Skin of body (tissue), 2 donors: ENCODE results near the gene MYH14. TPM values are rescaled to one million over a fixed set of nuclear protein-coding genes. Genes with fewer than 3 reads are reported as not detected.

Experiments used
- DNase-seq: peaks from one replicate; lab custom pipeline; 2025; lab: John Stamatoyannopoulos, UW
- total RNA-seq: library from RNA; depleted of rRNA; stranded (reverse); fragments of >200 nt; gene quantifications from one replicate; pipeline ENCODE4 v1.2.3, GENCODE V29; 2014

The MYH14 gene
- total RNA-seq, 1 donor from 2014 or later = 38.4 TPM

- DNase-seq = no peak
These were observed 83.9 kb downstream of the MYH14 start for GRCh38 chr19:50287331-50287730.

GRCh38 chr19:50288954-50289353 lies 85.5 kb downstream of the MYH14 start:
- no peak for DNase-seq

GRCh38 chr19:50290011-50290410 lies 86.6 kb downstream of the MYH14 start:
- no peak for DNase-seq

GRCh38 chr19:50290775-50291174 lies 87.4 kb downstream of the MYH14 start:
- no peak for DNase-seq

- DNase-seq = no peak
These were observed 88.9 kb downstream of the MYH14 start for GRCh38 chr19:50292216-50292827.

DNA sequence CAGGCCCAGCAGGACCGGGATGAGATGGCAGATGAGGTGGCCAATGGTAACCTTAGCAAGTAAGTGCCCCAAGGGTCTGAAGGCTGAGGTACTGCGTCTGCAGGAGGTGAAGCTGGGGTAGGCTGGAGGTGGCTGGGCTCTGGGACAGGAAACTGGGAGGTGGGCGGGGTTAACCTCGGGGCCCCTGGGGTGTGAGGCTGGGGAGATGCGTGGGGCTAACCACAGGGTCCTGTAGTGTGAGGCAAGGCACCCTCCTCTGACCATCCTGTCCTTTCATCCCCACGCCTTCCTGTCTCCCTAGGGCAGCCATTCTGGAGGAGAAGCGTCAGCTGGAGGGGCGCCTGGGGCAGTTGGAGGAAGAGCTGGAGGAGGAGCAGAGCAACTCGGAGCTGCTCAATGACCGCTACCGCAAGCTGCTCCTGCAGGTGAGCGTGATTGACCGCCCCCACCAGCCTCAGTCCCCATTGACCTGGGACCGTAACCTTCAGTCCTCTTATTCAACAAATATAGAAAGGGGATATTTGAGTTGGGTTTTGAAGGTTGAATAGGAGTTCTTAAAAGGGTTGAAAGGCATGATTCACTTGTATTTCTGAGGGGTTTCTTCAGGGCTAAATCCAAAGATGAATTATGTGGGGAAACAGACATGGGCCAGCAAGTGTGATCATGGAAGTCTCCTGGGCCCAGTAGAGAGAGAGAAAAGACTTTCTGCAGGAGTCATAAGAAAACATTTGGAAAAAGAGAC lies 90.0 kb downstream of the MYH14 start:
- no peak for DNase-seq

GRCh38 chr19:50300051-50300450 lies 96.6 kb downstream of the MYH14 start:
- no peak for DNase-seq

GRCh38 chr19:50300814-50301606 lies 97.6 kb downstream of the MYH14 start:
- no peak for DNase-seq

DNA sequence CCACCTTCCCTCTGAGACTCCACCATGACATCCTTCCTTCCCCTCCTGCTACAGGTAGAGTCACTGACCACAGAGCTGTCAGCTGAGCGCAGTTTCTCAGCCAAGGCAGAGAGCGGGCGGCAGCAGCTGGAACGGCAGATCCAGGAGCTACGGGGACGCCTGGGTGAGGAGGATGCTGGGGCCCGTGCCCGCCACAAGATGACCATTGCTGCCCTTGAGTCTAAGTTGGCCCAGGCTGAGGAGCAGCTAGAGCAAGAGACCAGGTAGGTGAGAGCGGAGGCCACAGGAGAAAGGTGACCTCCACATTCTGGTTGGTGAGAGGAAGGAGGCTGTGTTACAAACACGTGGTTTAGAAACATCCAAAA lies 98.2 kb downstream of the MYH14 start:
- DNase-seq = no peak

- DNase-seq = no peak
These were observed 100.1 kb downstream of the MYH14 start for GRCh38 chr19:50303558-50303957.

- no peak for DNase-seq
These were observed 105.6 kb downstream of the MYH14 start for GRCh38 chr19:50308991-50309390.

GRCh38 chr19:50309396-50310125 lies 106.1 kb downstream of the MYH14 start:
- no peak for DNase-seq

DNA sequence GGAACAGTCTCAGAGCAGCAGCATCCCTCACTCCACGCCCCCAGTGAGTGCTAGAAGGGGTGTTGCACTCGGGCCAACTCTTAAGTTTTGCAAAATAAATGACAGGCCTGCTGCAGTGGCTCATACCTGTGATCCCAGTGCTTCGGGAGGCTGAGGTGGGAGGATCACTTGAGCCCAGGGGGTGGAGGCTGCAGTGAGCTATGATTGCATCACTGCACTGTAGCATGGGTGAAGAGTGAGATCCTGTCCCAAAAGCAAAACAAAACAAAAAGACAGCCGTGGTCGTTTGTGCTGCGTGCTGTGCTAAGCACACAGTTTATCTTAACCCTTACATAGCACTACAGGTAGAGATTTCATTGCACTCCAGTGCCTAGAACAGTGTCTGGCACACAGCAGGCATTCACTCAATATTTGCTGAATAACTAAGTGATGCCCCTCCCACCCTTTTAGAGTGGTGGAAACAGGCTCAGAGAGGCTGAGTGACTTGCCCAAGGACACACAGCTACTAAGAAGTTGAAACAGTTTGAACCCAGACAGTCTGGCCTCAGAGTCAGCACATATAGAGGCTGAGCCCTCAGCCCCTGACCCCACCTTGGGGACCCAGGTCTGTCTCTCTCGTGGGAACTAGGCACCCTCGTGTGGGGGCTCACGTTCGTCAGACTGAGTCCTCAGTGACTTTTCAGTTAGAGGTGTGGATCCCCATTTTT lies 107.5 kb downstream of the MYH14 start:
- no peak for DNase-seq

DNA sequence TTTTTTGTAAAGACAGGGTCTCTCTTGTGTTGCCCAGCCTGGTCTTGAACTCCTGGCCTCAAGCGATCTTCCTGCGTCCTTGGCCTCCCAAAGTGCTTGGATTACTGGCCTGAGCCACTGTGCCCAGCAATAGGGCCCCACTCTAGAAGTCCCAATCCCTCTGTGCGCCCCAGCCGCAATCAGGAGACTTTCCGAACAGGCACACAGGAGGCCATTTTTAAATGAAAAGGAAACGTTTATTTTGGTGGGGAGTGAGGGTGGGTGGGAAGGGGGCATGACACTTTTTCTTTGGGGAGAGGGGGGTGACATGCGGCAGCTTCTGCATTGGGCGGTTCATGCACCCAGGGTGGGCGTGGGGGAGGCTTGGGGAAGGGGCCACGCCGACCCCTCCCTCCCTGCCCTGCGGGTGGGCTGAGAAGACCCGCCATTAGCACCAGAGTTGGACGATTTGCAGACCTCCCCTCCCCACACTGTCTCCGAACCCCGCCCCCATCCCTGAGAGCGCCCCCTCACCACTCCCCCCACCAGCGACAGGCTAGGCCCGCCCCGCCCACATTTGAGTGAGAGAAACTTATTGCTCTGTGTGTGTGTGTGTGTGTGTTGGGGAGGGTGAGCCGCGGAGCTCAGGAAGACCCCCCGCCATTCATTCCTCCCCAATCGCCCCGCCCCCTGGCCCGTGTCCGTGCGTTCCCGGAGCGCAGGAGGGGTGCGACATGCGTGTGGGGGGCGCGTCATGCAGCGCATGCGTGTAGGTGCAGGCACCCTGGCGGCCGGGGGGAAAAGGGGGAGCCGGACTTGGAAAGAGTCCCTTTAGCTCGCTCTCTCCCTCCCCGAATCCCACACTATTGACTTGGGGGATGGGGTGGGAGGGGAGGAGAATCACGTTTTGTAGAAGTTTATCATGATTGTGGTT lies 108.6 kb downstream of the MYH14 start:
- DNase-seq = no peak

DNA sequence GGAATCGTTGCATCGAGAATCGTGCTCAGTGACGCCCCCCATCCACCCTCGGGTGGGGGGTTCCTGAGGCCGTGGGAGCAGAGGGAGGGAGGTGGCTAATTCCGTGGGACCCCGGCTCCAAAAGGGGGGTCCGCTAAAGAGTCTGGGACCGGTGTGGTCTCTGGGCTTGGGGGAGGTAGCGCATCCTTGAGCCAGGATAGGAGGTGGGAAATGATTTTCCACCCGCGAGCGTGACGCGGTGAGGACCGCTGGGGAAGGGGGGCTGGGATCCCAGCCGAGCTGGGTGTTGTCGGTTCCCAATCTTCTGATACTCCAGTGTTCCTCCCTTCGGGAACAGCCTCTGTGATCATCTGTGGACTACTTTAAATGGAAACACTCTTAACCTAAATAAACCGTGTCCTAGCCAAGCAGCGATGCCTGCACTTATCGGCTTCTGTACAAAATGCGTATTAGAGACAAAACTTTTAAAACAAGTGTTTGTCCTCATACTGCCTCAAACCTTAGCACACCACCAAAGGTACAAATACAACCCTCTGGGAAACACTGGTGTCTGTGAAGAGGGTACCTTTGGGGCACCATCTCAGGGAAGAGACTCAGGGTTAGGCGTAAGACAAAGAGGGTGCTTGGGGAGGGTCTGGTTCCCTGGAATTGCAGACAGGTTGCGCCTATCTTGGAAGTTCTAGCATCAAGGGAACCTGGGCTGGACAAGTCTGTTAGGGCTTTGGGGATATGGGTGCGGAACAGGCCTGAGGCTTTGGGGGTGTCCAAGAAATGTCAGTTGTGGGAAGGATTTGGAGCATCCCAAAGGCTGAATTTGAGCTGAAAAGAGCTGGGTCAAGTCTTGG lies 109.8 kb downstream of the MYH14 start:
- DNase-seq = no peak

GRCh38 chr19:50313812-50314536 lies 110.6 kb downstream of the MYH14 start:
- DNase-seq = no peak

GRCh38 chr19:50314724-50315708 lies 111.6 kb downstream of the MYH14 start:
- DNase-seq = no peak
